KOPT-K1 (cell line): Measurements from ENCODE around the gene WDR7.

ENCODE experiments used
- H3K27ac ChIP-seq: fragments of 200-600 bp; sonication (generic); 2 replicates; pipeline ENCODE4 v1.5.1; 2016; ENCODE audit warnings: antibody characterized with exemption, mild to moderate bottlenecking, low read depth, low read length; ENCODE audit not compliant: poor library complexity, severe bottlenecking
- H3K36me3 ChIP-seq: fragments of 200-600 bp; sonication (generic); 2 replicates; pipeline ENCODE4 v1.5.1; 2017; ENCODE audit warnings: antibody characterized with exemption, mild to moderate bottlenecking, low read length, moderate library complexity; ENCODE audit not compliant: insufficient read depth
- H3K9me3 ChIP-seq: fragments of 200-600 bp; sonication (generic); 2 replicates; pipeline ENCODE4 v1.5.1; 2017; ENCODE audit warnings: antibody characterized with exemption, low read length, mild to moderate bottlenecking; ENCODE audit not compliant: insufficient read depth, poor library complexity, severe bottlenecking

The WDR7 gene

DNA sequence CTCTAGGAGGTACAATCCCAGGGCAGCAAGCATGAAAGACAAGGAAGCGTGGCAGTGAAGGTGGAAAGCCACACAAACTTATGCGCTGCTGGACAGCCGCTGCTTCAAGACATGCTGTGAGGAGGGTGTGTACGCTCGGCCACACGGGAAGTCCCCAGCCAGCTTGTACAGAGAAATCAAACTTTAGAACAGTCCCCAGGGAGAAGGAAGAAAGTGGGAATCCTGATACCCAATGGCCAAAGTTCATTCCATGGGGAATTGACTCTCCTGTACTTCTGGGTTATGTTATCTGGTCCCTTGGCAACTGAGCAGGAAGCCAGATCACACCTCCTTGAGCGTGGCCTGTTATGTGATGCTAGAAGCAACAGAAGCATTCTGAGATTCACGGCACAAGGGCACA is 409.7 kb downstream of the WDR7 start:
- Histone ChIP-seq H3K27ac (no peak overlapping the region), H3K36me3 (no peaks in the 10 kb centered on the region), H3K9me3 (no peaks in the 10 kb centered on the region)

DNA sequence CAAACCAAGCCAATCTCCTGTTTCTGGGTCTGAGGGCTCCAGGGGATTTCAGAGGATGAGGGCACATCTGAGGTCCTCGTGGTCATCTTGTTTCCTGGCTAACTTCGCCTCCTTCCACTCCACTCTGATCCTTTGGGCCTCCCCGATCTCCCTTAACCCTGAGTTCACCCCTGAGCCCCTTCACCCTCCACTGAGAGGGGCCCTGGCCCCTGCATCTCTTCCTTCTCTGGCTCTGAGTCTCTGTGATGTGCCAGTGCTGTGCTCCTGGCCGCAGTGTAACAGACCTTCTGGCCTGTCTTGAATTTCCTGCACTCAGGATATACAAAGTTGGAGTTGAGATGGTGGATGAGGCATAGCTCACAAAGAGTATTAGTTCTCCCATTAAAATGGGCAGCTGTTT is 411.0 kb downstream of the WDR7 start:
- H3K36me3 ChIP-seq: no peaks in the 10 kb centered on the region
- no peaks in the 10 kb centered on the region for H3K9me3 ChIP-seq
- no peak overlapping the region for H3K27ac ChIP-seq

- H3K27ac ChIP-seq: no peak overlapping the region
- no peaks in the 10 kb centered on the region for H3K36me3 ChIP-seq
Observed at GRCh38 chr18:57062844-57063243, 411.7 kb downstream of the WDR7 start.

GRCh38 chr18:57063601-57064103 is 412.5 kb downstream of the WDR7 start:
- no peaks in the 10 kb centered on the region for H3K36me3 ChIP-seq
- no peaks in the 10 kb centered on the region for H3K9me3 ChIP-seq
- H3K27ac ChIP-seq: no peak overlapping the region

More at GRCh38 chr18:57062844-57063243, 411.7 kb downstream of the WDR7 start:
- H3K9me3 ChIP-seq: no peaks in the 10 kb centered on the region

- Histone ChIP-seq H3K36me3 (no peaks in the 10 kb centered on the region), H3K9me3 (no peaks in the 10 kb centered on the region), H3K27ac (no peak overlapping the region)
Observed at GRCh38 chr18:57073501-57074187, 422.5 kb downstream of the WDR7 start.

DNA sequence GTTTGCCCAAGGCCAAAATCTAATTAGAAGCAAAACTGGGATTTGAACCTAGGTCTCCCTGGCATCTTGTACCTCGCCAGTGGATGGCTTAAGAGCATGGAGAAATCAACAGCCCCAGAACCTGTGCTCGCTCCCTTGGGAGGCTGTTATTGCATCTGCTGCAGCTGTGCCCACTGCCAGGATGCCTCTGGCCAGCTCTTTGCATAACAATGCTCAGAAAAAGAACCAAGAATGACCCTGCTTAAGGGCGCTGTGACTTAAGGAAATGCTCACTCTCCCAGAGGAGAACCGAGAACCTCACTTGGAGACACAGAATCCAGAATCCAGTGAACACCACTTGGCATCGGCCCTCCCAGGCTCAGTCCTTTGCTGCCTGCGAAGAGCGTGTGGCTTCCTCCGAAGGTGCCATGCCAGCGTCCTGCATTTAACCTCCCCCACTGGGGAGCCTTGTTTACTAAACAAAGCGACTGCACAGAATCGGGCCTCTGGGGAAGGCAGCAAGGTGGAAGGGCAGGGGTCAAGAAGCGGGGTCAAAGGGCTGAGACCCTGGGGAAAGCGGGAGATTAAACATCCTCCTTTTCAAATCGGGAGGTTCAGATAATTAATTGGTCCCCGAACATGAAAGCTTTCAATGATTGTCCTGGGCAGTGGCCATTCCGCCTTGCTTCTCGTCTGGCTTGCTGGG is 424.7 kb downstream of the WDR7 start:
- Histone ChIP-seq H3K9me3 (no peaks in the 10 kb centered on the region), H3K36me3 (no peaks in the 10 kb centered on the region), H3K27ac (no peak overlapping the region)

DNA sequence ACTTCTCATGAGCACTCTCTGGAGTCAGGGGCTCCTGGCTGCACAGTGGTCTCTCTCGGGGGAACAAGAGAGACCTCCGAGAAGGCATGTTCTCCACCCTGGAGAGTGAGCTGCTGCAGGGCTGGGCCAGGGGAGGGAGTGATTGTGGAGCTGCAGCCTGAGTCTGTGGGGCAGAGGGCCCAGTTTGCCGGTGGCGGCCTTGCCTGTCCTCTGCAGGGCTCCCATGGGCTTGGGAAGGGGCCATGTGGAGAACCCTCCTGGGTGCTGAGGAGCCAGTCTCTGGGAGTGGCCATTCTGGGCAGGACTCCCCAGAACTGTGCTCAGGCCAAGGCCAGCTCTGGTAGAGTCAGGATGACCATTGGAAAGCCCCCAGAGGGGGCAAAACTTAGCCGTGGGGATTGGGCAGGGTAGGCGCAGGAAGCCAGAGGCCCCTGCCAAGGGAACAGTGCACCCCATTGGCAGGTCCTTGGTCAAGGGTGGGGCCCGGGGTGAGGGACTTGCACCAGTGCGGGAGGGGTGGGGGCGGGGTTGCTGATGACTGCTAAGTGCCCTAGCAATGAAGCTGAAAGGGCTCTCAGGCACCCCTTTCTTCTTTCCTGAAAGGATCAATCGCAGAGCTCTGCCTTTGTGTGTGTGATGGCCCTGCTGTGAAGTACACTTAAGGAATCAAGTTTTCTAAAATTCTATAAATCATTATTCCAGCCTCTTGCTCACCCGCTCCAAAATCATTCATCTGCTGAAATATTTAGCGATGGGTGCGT is 426.0 kb downstream of the WDR7 start:
- H3K27ac ChIP-seq: no peak overlapping the region
- no peaks in the 10 kb centered on the region for H3K36me3 ChIP-seq
- H3K9me3 ChIP-seq: no peaks in the 10 kb centered on the region

DNA sequence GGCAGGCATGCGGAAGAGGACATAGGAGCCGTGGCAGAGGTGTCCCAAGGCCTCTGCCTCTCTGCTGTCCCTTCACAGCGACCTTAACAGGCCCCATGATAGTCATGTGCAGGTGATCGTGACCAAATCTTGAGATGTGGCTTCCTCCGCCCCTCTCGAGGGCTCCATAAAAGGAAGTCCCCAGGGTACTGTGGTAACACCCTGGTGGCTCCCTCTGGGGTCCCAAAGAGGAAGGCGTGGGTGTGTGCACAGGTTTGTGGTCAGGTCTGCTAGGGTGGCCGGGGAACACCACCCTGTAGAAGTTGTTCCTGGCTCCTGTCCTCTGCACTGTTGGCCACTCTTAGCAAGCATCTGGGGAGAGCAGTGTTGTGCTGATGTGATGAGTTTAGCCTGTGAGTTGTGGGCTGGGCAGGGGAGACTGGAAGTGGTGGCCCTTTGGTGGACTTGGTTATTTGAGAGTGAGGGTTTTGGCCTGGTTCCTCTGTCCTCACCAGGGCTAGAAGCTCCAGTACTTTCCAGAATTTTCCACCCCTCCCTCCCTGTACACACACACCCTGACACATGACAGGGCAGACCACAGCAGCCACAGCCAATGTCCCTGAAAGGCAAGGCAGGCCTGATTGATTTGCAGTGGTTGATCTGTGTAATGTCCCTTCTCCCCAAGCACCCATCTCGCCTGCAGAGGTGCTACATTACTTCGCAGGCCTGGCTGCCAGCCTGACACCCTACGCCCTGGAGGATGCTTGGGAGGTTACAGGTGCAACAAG is 426.8 kb downstream of the WDR7 start:
- Histone ChIP-seq H3K36me3 (no peaks in the 10 kb centered on the region), H3K9me3 (no peaks in the 10 kb centered on the region), H3K27ac (no peak overlapping the region)

DNA sequence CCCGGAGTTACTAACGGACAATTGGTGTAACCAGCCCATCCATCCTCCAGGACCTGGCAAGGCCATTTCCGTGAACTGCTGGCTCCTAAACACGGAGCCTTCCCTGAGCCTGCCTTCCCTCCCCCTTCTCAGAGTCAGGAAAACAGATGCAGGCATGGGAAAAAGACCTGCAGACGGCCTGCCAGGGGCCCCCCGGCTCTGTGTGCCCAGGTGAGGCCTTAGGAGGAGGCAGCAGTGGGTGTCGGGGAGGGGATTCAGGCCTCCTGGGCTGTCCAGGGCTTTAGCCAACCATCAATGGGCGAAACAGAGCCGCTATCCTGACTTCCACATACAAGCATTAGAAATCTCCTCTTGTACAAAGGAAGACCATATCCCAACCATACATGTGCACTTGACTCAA is 427.5 kb downstream of the WDR7 start:
- Histone ChIP-seq H3K9me3 (no peaks in the 10 kb centered on the region), H3K36me3 (no peaks in the 10 kb centered on the region), H3K27ac (no peak overlapping the region)

- Histone ChIP-seq H3K36me3 (no peaks in the 10 kb centered on the region), H3K9me3 (no peaks in the 10 kb centered on the region), H3K27ac (no peak overlapping the region)
Observed at GRCh38 chr18:57080479-57080878, 429.3 kb downstream of the WDR7 start.

- no peak overlapping the region for H3K27ac ChIP-seq
- no peaks in the 10 kb centered on the region for H3K36me3 ChIP-seq
- no peaks in the 10 kb centered on the region for H3K9me3 ChIP-seq
Observed at GRCh38 chr18:57081899-57082298, 430.7 kb downstream of the WDR7 start.

GRCh38 chr18:57083485-57083884 is 432.3 kb downstream of the WDR7 start:
- H3K9me3 ChIP-seq: no peaks in the 10 kb centered on the region
- H3K27ac ChIP-seq: no peak overlapping the region
- H3K36me3 ChIP-seq: no peaks in the 10 kb centered on the region

- H3K27ac ChIP-seq: no peak overlapping the region
- no peaks in the 10 kb centered on the region for H3K9me3 ChIP-seq
Observed at GRCh38 chr18:57084331-57085271, 433.4 kb downstream of the WDR7 start.

DNA sequence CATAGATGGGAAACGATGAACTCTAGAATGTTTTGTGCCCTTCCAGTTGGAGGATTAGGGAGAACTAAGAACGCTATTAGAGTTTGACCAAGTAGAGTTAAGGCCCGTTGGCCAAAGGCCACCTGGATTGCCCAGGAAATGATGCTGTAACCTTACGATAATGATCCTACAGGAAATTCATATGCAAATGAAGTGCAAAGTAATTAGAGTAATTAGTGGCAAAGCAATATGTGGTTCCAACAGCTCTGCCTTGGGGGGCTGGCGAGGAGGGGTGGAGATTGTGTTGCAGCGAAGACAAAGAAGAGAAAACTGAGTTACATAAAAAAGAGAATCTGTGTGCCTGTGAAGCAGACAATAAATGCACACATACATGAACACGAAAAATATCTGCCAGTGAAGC is 434.2 kb downstream of the WDR7 start:
- H3K27ac ChIP-seq: no peak overlapping the region
- H3K36me3 ChIP-seq: no peaks in the 10 kb centered on the region
- no peaks in the 10 kb centered on the region for H3K9me3 ChIP-seq

More at GRCh38 chr18:57084331-57085271, 433.4 kb downstream of the WDR7 start:
- H3K36me3 ChIP-seq: no peaks in the 10 kb centered on the region
